Measurements from ENCODE around the gene SPSB4.

DNA sequence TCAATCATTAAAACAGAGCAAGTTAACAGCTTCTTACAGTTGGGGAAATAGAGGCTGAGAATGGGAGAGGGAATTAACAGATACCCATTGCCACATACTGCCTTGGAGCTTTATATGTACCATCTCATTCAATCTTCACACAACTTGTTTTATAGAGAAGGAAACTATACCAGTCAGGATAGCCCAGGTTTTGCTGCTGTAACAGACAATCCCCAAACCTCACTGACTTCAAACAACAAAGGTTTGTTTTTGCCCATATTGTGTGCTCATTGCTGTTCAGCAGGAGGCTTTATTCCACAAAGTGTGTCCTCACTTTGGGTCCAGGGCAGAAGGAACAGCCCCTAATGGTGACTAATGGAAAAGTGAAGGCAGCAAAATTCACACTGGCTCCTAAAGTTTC, 59.2 kb downstream of the SPSB4 start:
- TF ChIP-seq EZH2phosphoT487 (conservative IDR thresholded peaks at IDR 0.05; ENCODE audit: low read length): no peak
- TF ChIP-seq, protein P1, sequence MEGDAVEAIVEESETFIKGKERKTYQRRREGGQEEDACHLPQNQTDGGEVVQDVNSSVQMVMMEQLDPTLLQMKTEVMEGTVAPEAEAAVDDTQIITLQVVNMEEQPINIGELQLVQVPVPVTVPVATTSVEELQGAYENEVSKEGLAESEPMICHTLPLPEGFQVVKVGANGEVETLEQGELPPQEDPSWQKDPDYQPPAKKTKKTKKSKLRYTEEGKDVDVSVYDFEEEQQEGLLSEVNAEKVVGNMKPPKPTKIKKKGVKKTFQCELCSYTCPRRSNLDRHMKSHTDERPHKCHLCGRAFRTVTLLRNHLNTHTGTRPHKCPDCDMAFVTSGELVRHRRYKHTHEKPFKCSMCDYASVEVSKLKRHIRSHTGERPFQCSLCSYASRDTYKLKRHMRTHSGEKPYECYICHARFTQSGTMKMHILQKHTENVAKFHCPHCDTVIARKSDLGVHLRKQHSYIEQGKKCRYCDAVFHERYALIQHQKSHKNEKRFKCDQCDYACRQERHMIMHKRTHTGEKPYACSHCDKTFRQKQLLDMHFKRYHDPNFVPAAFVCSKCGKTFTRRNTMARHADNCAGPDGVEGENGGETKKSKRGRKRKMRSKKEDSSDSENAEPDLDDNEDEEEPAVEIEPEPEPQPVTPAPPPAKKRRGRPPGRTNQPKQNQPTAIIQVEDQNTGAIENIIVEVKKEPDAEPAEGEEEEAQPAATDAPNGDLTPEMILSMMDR (IDR thresholded peaks at IDR 0.05; ENCODE audit: insufficient read depth, low read length, poor library complexity, severe bottlenecking): no peak
